HG02973 (cell line): ENCODE results near the gene PFAS.
"Not testable (repeated sequence)": the region's sequence is repeated elsewhere in the genome, so short reads cannot be mapped to it uniquely, and the experiment has no call there.

Source experiments
- ATAC-seq: cut with Tn5 transposase; IDR thresholded peaks from one replicate; pipeline ENCODE4 v1.9.1; 2021; ENCODE audit warnings: moderate library complexity; ENCODE audit not compliant: unreplicated experiment

Gene PFAS

GRCh38 chr17:8226536-8227237, 22.4 kb upstream of the PFAS start:
- no peak for ATAC-seq

- ATAC-seq = no peak
These were observed 21.9 kb upstream of the PFAS start for GRCh38 chr17:8227238-8227581.

GRCh38 chr17:8231701-8232100, 17.4 kb upstream of the PFAS start:
- ATAC-seq = no peak

GRCh38 chr17:8234361-8235270, 14.5 kb upstream of the PFAS start:
- no peak for ATAC-seq

- ATAC-seq = no peak
These were observed 13.4 kb upstream of the PFAS start for GRCh38 chr17:8235676-8236075.

- no peak for ATAC-seq
These were observed 11.9 kb upstream of the PFAS start for GRCh38 chr17:8237175-8237574.

GRCh38 chr17:8237886-8238285, 11.2 kb upstream of the PFAS start:
- ATAC-seq = no peak

GRCh38 chr17:8243827-8244226, 5.3 kb upstream of the PFAS start:
- ATAC-seq = no peak

GRCh38 chr17:8244768-8245167, 4.3 kb upstream of the PFAS start:
- ATAC-seq = no peak

- ATAC-seq = no peak
These were observed 772 bp downstream of the PFAS start for GRCh38 chr17:8249621-8250500.

- ATAC-seq = not testable (repeated sequence)
These were observed 2.3 kb downstream of the PFAS start for GRCh38 chr17:8251411-8251810.

GRCh38 chr17:8253801-8254200, 4.7 kb downstream of the PFAS start:
- ATAC-seq = no peak

- ATAC-seq = no peak
These were observed 5.8 kb downstream of the PFAS start for GRCh38 chr17:8254881-8255280.

GRCh38 chr17:8255499-8255898, 6.4 kb downstream of the PFAS start:
- ATAC-seq = no peak

GRCh38 chr17:8256291-8256690, 7.2 kb downstream of the PFAS start:
- no peak for ATAC-seq

- no peak for ATAC-seq
These were observed 7.6 kb downstream of the PFAS start for GRCh38 chr17:8256691-8257090.

- ATAC-seq = no peak
These were observed 8.7 kb downstream of the PFAS start for GRCh38 chr17:8257801-8258200.

- no peak for ATAC-seq
These were observed 15.2 kb downstream of the PFAS start for GRCh38 chr17:8264320-8264719.

- ATAC-seq = no peak
These were observed 15.9 kb downstream of the PFAS start for GRCh38 chr17:8264836-8265542.

- ATAC-seq = no peak
These were observed 17.8 kb downstream of the PFAS start for GRCh38 chr17:8266648-8267479.
